ENCODE data around the gene TRIM54. TPM values are rescaled to one million over a fixed set of nuclear protein-coding genes. Genes with fewer than 3 reads are reported as not detected.

TRIM54 gene, protein sequence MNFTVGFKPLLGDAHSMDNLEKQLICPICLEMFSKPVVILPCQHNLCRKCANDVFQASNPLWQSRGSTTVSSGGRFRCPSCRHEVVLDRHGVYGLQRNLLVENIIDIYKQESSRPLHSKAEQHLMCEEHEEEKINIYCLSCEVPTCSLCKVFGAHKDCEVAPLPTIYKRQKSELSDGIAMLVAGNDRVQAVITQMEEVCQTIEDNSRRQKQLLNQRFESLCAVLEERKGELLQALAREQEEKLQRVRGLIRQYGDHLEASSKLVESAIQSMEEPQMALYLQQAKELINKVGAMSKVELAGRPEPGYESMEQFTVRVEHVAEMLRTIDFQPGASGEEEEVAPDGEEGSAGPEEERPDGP
- 0.40 to 0.73 TPM (median 0.57 TPM) in 5 replicates for total RNA-seq (2022; extraction: Qiagen RNA extraction; ENCODE audit: low read depth)

DNA sequence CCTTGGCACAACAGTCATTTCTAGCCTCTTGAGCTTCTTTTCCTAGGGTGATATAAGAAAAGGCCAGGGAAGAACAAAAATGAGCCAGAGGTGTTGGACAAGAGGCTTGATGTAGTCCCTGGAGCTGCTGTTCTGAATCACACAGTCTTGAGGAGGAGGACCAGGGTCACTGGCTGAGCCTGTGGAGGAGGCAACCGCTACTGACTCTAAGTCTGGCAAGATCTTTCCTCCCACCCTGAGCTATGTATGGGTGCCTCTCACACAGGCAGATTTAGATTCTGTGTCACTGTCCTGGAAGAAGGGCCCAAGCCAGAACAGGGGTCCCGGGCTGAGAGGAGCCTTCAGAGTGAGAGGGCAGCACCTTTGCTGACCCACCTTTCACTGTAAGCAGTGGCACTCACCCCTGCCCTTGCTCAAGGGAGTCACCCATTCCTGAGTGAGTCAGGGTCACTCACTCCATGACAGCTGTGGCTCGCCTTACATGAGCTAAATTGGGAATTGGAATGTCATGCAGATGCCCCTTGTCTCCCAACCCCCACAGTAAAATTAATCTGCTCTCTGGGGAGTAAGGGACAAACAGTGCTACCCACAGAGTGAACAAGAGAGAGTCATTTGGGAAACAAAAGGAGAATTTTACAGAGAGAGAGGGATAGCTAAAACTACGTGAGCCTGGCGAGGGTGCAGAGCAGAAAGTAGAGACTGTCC is at the start of gene TRIM54:
TRIM54 (plus strand) TSS at position 575 of the 705 bp plus-strand sequence. CDS start 303 bp downstream, outside the sequence.

GRCh38 chr2:27262379-27263286 is 19.6 kb upstream of the TRIM54 start, which contains the start of gene SLC30A3:
Gene SLC30A3 (minus strand): TSS chr2:27263047. CDS start chr2:27262906, 141 bp downstream.

GRCh38 chr2:27275211-27276150 is 6.7 kb upstream of the TRIM54 start, which contains the start of gene DNAJC5G:
Gene DNAJC5G (plus strand): TSS chr2:27275433. CDS start chr2:27276729, 1,296 bp downstream.

DNA sequence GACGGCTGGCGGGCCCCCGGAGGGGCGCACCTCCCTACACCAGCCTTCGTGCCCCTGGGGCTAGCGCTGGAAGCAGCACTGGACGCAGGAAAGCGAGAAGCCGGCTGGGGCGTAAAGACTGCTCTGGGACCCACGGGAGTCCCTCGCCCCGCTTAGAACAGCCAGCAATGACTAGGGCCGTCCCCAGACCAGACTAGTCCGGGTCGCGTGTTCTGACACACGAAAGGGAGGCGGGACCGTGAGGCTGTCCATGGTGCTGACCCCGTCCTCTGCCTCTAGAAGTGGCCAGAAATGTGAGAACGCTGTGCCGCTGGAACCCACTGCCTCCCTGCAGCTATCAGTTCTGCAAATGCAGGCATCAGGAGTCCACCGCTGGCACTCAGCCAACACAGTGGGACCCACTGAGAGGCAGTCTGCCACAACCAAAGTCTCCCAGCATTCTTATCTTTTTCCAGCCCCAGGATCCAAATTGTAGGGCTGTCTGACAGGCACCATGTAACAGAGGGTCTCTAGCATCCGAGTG is 26.2 kb downstream of the TRIM54 start, which contains the start of gene UCN:
UCN (minus strand) TSS at position 87 of the 523 bp plus-strand sequence. CDS start 550 bp downstream, outside the sequence.

DNA sequence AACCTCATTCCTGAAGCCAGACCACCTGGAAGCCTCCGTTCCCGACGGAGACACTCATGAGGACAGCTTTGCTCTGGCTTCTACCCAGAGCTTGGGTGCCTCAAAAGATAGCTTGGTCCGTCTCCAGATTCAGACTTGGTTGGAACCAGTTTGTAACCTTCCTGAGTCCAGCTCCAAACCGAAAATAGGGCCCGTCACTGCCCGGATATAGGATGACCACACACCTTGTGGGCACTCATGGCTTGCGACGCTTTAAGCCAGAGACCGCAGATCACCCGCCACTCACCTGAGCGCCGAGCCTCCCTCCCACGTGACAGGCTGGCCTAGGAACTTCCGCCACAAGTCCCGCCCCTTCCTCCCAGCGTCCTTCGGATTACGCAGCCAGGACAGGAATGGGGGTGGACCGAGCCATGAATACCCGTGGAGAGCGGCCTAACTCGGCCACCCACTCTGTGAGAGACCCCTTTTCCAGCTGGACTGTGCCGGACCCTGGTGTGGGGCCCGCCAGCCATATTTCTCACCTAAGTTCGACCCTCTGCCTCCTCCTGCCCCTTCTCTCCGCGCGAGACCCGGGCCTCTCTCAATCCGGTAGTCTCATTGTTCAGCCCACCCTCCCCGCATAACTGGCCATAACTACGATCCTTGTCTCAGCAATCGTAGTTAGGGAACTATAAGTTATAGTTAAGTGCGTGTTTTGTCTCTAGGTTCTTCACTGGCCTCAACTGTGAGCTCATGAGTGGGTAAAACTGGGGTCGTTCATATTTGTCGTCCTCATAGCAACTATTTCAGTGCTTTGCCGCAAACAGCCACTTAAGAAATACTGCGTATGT is 40.8 kb downstream of the TRIM54 start, which contains the start of gene MPV17:
MPV17 (minus strand) TSS at position 332 of the 830 bp plus-strand sequence. CDS start 580 bp downstream, outside the sequence.

GRCh38 chr2:27356382-27357181 is 74.4 kb downstream of the TRIM54 start, which contains the start of gene GTF3C2:
Gene GTF3C2 (minus strand): TSS chr2:27356764. CDS start chr2:27343554, 13,210 bp downstream.

Other genes with a start within 250 kb of the TRIM54 start
- 46.6 to 74.4 TPM (median 72.8 TPM) in 5 replicates for gene TMEM214, start 249.5 kb upstream of the TRIM54 start, total RNA-seq (2022; extraction: Qiagen RNA extraction; ENCODE audit: low read depth)
- gene AGBL5, start 230.8 kb upstream of the TRIM54 start, total RNA-seq (2022; extraction: Qiagen RNA extraction; ENCODE audit: low read depth): 23.4 to 35.7 TPM (median 31.9 TPM) in 5 replicates
- gene OST4, start 210.8 kb upstream of the TRIM54 start, total RNA-seq (2022; extraction: Qiagen RNA extraction; ENCODE audit: low read depth): 550 to 647 TPM (median 575 TPM) in 5 replicates
- 0.34 to 0.64 TPM (median 0.43 TPM) in 5 replicates for gene EMILIN1, start 203.8 kb upstream of the TRIM54 start, total RNA-seq (2022; extraction: Qiagen RNA extraction; ENCODE audit: low read depth)
- gene KHK, start 195.7 kb upstream of the TRIM54 start, total RNA-seq (2022; extraction: Qiagen RNA extraction; ENCODE audit: low read depth): 7.5 to 10.4 TPM (median 9.1 TPM) in 5 replicates
- gene CGREF1, start 163.3 kb upstream of the TRIM54 start, total RNA-seq (2022; extraction: Qiagen RNA extraction; ENCODE audit: low read depth): 5.3 to 8.5 TPM (median 7.8 TPM) in 5 replicates
- 0.87 to 2.4 TPM (median 1.3 TPM) in 5 replicates for gene ABHD1, start 158.6 kb upstream of the TRIM54 start, total RNA-seq (2022; extraction: Qiagen RNA extraction; ENCODE audit: low read depth)
- gene PREB, start 147.8 kb upstream of the TRIM54 start, total RNA-seq (2022; extraction: Qiagen RNA extraction; ENCODE audit: low read depth): 38.6 to 67.3 TPM (median 64.4 TPM) in 5 replicates
- not detected in 5 replicates for gene PRR30, start 143.0 kb upstream of the TRIM54 start, total RNA-seq (2022; extraction: Qiagen RNA extraction; ENCODE audit: low read depth)
- gene TCF23, start 133.4 kb upstream of the TRIM54 start, total RNA-seq (2022; extraction: Qiagen RNA extraction; ENCODE audit: low read depth): not detected in 5 replicates
- 204 to 216 TPM (median 209 TPM) in 5 replicates for gene ATRAID, start 70.4 kb upstream of the TRIM54 start, total RNA-seq (2022; extraction: Qiagen RNA extraction; ENCODE audit: low read depth)
- gene SLC5A6, start 70.2 kb upstream of the TRIM54 start, total RNA-seq (2022; extraction: Qiagen RNA extraction; ENCODE audit: low read depth): 52.3 to 74.6 TPM (median 73.0 TPM) in 5 replicates
- gene CAD, start 65.1 kb upstream of the TRIM54 start, total RNA-seq (2022; extraction: Qiagen RNA extraction; ENCODE audit: low read depth): 38.9 to 70.4 TPM (median 69.8 TPM) in 5 replicates
- 1.9 to 4.2 TPM (median 3.6 TPM) in 5 replicates for gene SLC30A3, start 19.4 kb upstream of the TRIM54 start, total RNA-seq (2022; extraction: Qiagen RNA extraction; ENCODE audit: low read depth)
- not detected in 5 replicates for gene DNAJC5G, start 7.0 kb upstream of the TRIM54 start, total RNA-seq (2022; extraction: Qiagen RNA extraction; ENCODE audit: low read depth)
- 1.3 to 2.5 TPM (median 1.6 TPM) in 5 replicates for gene UCN, start 26.0 kb downstream of the TRIM54 start, total RNA-seq (2022; extraction: Qiagen RNA extraction; ENCODE audit: low read depth)
- gene MPV17, start 40.7 kb downstream of the TRIM54 start, total RNA-seq (2022; extraction: Qiagen RNA extraction; ENCODE audit: low read depth): 69.5 to 99.3 TPM (median 89.0 TPM) in 5 replicates
- gene GTF3C2, start 74.3 kb downstream of the TRIM54 start, total RNA-seq (2022; extraction: Qiagen RNA extraction; ENCODE audit: low read depth): 57.1 to 70.8 TPM (median 62.9 TPM) in 5 replicates
- gene EIF2B4, start 87.9 kb downstream of the TRIM54 start, total RNA-seq (2022; extraction: Qiagen RNA extraction; ENCODE audit: low read depth): 54.9 to 66.2 TPM (median 62.1 TPM) in 5 replicates
- gene SNX17, start 88.2 kb downstream of the TRIM54 start, total RNA-seq (2022; extraction: Qiagen RNA extraction; ENCODE audit: low read depth): 123 to 145 TPM (median 138 TPM) in 5 replicates
- 6.2 to 14.6 TPM (median 14.5 TPM) in 5 replicates for gene ZNF513, start 98.3 kb downstream of the TRIM54 start, total RNA-seq (2022; extraction: Qiagen RNA extraction; ENCODE audit: low read depth)
- 148 to 181 TPM (median 176 TPM) in 5 replicates for gene PPM1G, start 127.2 kb downstream of the TRIM54 start, total RNA-seq (2022; extraction: Qiagen RNA extraction; ENCODE audit: low read depth)
- 111 to 138 TPM (median 135 TPM) in 5 replicates for gene NRBP1, start 146.2 kb downstream of the TRIM54 start, total RNA-seq (2022; extraction: Qiagen RNA extraction; ENCODE audit: low read depth)
- gene KRTCAP3, start 160.0 kb downstream of the TRIM54 start, total RNA-seq (2022; extraction: Qiagen RNA extraction; ENCODE audit: low read depth): 0.64 to 0.94 TPM (median 0.74 TPM) in 5 replicates
- gene IFT172, start 207.3 kb downstream of the TRIM54 start, total RNA-seq (2022; extraction: Qiagen RNA extraction; ENCODE audit: low read depth): 6.6 to 12.6 TPM (median 8.8 TPM) in 5 replicates
- 3.3 to 6.4 TPM (median 4.1 TPM) in 5 replicates for gene FNDC4, start 212.8 kb downstream of the TRIM54 start, total RNA-seq (2022; extraction: Qiagen RNA extraction; ENCODE audit: low read depth)
- gene GCKR, start 214.4 kb downstream of the TRIM54 start, total RNA-seq (2022; extraction: Qiagen RNA extraction; ENCODE audit: low read depth): 0.28 to 0.77 TPM (median 0.36 TPM) in 4 of 5 replicates, not detected in the other